GM12865 (cell line): ENCODE measurements around the gene GCA.

Experiments
- DNase-seq: peaks from one replicate; pipeline ENCODE4 v3.0.0; 2010; ENCODE audit warnings: low read depth
- H3K4me3 ChIP-seq: 2 replicates; pipeline ENCODE4 v1.5.1; 2011; ENCODE audit warnings: mild to moderate bottlenecking, low read depth, low read length, control low read depth
- CTCF ChIP-seq: IDR thresholded peaks from 2 replicates; pipeline ENCODE4 v1.5.1; 2011; ENCODE audit warnings: low read length, control low read depth, low read depth, inconsistent platforms; ENCODE audit not compliant: insufficient read depth; ENCODE audit errors: missing control alignments

GCA gene

GRCh38 chr2:162342841-162343240 lies 1.1 kb upstream of the GCA start:
- TF ChIP-seq CTCF, result no peak

GRCh38 chr2:162343492-162343823 lies 474 bp upstream of the GCA start:
- no peak for TF ChIP-seq CTCF
- DNase-seq, result no peak
- peak overlapping the region; percentile 61 for H3K4me3 ChIP-seq

More at GRCh38 chr2:162342841-162343240, 1.1 kb upstream of the GCA start:
- H3K4me3 ChIP-seq, result no peak overlapping the region
- no peak for DNase-seq

DNA sequence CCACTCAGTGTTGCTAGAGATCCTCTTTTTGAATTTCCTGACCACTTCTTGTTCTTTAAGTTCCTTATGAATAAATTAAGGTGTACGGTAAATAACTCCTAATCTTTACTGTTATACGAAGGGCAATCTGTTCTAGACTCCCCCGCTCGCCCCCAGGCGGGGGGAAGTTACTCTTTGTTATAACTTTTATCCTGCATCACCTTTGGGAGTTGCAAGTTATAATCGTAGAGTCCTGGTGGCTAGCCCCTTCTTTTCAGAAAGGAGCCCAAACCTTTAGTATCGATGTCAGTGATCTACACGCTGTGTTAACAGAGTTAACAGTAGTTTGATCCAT lies 652 bp downstream of the GCA start:
- TF ChIP-seq CTCF, result no peak
- H3K4me3 ChIP-seq, result peak overlapping the region; percentile 61
- no peak for DNase-seq

- no peak for TF ChIP-seq CTCF
Measured at GRCh38 chr2:162365392-162365791, 21.5 kb downstream of the GCA start.

GRCh38 chr2:162368494-162368893 lies 24.6 kb downstream of the GCA start:
- no peak for TF ChIP-seq CTCF
- H3K4me3 ChIP-seq, result no peak overlapping the region
- no peak for DNase-seq

More at GRCh38 chr2:162365392-162365791, 21.5 kb downstream of the GCA start:
- no peak overlapping the region for H3K4me3 ChIP-seq
- DNase-seq, result no peak

- H3K4me3 ChIP-seq, result no peak overlapping the region
- no peak for DNase-seq
- no peak for TF ChIP-seq CTCF
Measured at GRCh38 chr2:162369551-162369950, 25.6 kb downstream of the GCA start.

- H3K4me3 ChIP-seq, result no peak overlapping the region
- no peak for TF ChIP-seq CTCF
- no peak for DNase-seq
Measured at GRCh38 chr2:162370931-162371330, 27.0 kb downstream of the GCA start.
